Measurements from ENCODE around the gene RBBP7.
"Not testable (repeated sequence)": the region's sequence is repeated elsewhere in the genome, so short reads cannot be mapped to it uniquely, and the experiment has no call there.

Gene RBBP7

DNA sequence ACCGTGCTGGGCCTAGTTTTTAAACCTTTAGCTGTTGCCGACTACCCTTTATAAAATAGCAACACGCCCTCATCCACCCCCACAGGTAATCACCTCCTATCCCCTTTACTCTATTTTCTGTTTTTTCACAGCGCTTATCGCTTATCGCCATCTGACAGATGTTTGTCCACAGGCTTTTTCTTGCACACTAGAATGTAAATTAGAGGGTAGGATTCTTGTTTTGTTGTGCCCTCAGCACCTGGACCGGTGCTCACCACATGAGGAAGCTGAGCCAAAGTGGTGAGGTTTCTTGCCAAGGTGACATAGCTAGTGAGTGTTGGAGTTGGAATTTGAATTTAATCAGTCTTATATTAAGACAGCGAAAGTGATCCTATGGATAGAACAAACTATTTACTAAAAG, 2.9 kb upstream of the RBBP7 start:
- Mint-ChIP-seq H3K27me3 (no peaks in the 10 kb centered on the region), H3K4me3 (no peak overlapping the region), H3K9me3 (no peaks in the 10 kb centered on the region), H3K4me1 (peaks cover 18% of the 10 kb centered on the region), H3K27ac (no peak overlapping the region), H3K36me3 (peaks cover 4% of the 10 kb centered on the region)

DNA sequence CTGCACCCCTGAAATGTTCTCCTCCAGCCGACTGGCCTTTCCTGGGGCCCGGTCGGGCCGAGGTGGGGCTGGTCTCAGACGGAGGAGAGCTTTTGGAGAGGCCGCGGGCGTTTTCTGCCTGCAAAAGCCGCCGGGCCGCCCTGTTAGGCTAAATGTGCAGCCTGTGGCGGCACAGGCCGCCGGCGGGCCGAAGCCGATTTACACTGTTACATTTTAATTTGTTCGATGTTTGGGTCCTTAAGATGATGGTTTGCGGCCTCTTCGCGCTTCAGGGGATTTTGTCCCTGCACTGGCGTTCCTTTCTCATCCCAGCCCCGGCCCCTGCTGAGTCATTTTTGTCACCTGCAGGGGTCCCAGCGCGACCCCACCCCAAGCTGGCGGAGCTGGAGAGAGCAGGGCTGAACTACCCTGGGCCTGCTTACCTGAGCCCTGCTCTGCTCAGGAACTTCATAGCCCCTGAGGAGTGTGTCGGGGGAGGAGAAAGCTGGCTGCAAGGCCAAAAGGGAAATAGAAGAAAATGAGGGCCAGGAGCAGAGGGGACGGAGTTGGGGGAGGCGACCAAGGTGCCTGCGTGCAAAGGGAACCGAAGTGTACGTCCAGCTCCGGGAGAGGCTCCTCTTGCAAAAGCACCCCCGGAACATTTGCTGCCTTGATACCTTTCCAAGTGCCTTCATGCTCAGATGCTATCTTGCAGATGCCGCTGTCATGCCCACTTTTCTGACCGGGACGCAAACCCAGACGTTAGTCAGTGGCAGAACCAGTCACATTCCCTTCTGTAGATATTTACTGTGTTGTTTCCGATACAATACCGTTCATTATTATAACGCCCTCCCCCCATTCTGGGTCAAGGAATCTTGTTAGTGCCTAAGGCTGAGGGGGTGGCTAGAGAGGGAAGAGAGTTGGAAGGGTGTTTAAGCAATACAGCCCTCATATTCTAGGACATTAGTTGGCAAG, 977 bp upstream of the RBBP7 start:
- Mint-ChIP-seq H3K4me1 (peaks cover 30% of the 10 kb centered on the region), H3K4me3 (peak overlapping the region; percentile 77), H3K36me3 (peaks cover 5% of the 10 kb centered on the region), H3K9me3 (no peaks in the 10 kb centered on the region), H3K27me3 (no peaks in the 10 kb centered on the region), H3K27ac (peak overlapping the region; percentile 83)

DNA sequence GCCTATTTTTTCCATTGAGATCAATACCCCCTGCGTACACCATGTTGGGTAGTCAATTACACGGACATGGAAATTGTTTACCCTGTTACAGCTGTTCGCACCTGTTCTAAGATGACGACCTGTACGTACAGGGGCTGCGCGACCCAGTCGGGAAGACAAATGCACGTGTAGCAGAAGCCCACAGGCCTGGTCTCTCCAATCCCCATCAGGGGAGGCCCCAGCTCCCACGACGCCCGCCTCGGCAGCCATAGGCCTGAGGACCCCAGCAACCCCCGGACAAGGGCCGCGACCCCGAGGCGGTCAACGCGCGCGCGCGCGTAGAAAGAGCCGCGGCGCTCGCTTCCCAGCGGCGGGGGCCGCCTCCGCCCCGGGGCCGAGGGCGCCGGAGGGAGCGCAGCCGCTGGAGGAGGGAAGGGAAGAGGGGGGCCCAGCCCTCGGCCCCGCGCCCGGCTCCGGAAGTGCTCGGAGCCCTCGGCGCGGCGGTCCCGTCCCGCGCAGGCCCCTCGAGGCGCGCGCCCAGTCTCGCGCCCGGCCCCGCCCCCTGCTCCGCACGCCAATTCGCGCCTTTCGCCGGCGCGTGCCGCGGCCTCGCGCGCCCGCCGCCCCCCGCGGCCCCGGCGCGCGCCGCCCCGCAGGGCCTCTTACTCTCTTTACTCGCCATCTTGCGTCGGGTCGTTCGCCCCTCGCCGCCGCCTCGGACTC, 618 bp downstream of the RBBP7 start:
- peak overlapping the region; percentile 97 for H3K4me3 Mint-ChIP-seq
- peaks cover 36% of the 10 kb centered on the region for H3K4me1 Mint-ChIP-seq
- no peaks in the 10 kb centered on the region for H3K27me3 Mint-ChIP-seq
- no peaks in the 10 kb centered on the region for H3K9me3 Mint-ChIP-seq
- peak overlapping the region; percentile 99 for H3K27ac Mint-ChIP-seq
- peaks cover 5% of the 10 kb centered on the region for H3K36me3 Mint-ChIP-seq

DNA sequence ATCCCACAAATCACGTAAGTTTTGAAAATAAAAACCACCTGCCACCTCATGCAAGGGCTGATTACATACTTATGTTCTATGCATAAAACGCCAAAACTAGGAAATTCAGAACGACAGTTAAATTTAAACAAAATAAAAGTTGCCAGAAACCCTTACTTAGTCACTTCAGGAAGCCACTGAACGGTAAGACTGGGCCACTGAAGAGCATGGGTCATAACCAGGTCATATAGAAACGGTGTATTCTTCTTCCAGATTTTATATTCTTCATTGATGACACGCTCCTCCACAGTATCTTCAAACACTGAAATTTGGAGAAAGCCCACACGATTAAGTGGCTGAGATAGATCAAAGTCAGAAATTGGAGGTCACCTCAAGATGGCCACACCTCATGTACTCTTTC, 1.2 kb downstream of the RBBP7 start:
- H3K27me3 Mint-ChIP-seq: no peaks in the 10 kb centered on the region

DNA sequence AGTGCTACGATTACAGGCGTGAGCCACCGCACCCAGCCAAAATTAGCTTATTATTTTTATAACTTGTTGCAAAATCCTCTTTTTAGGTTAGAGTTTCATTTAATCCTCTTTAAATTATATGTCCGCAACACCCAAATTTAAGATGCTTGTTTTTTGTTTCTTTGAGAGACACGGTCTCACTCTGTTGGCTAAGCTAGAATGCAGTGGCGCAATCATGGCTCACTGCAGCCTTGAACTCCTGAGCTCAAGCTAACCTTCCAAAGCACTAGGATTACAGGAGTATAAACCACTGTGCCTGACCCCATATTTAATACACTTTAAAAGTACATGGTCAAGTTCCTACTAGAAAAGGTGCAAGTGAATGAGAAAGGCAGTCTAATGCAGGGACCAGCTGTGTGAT, 2.2 kb downstream of the RBBP7 start:
- H3K9me3 Mint-ChIP-seq: no peaks in the 10 kb centered on the region
- peaks cover 44% of the 10 kb centered on the region for H3K4me1 Mint-ChIP-seq
- peak overlapping the region; percentile 96 for H3K4me3 Mint-ChIP-seq
- H3K27me3 Mint-ChIP-seq: no peaks in the 10 kb centered on the region
- no peak overlapping the region for H3K27ac Mint-ChIP-seq
- H3K36me3 Mint-ChIP-seq: peaks cover 6% of the 10 kb centered on the region

More for the DNA sequence above, 1.2 kb downstream of the RBBP7 start:
- Mint-ChIP-seq H3K27ac (peak overlapping the region; percentile 94), H3K36me3 (peaks cover 5% of the 10 kb centered on the region), H3K9me3 (no peaks in the 10 kb centered on the region), H3K4me3 (peak overlapping the region; percentile 96), H3K4me1 (peaks cover 36% of the 10 kb centered on the region)

DNA sequence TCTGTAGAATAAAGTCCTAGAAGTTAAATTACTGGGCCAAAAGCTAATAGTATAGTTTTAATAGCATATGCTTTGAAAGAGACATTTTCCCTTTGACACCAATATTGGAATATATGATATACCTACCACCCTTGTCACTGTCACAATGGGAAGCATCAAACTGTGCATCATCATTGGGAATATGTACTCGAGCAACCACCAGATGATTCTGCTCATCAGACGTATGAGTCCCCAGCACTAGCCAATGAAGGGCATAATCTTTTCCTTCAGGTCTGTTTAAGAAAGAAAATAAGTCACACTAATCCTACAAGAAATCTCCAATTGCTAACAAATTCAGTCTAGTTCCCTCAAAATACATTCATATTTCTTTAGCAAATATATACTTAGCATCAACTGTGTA, 7.3 kb downstream of the RBBP7 start:
- Mint-ChIP-seq H3K36me3 (peaks cover 6% of the 10 kb centered on the region), H3K27ac (no peak overlapping the region), H3K27me3 (no peaks in the 10 kb centered on the region), H3K4me1 (peaks cover 42% of the 10 kb centered on the region), H3K4me3 (no peak overlapping the region), H3K9me3 (no peaks in the 10 kb centered on the region)

DNA sequence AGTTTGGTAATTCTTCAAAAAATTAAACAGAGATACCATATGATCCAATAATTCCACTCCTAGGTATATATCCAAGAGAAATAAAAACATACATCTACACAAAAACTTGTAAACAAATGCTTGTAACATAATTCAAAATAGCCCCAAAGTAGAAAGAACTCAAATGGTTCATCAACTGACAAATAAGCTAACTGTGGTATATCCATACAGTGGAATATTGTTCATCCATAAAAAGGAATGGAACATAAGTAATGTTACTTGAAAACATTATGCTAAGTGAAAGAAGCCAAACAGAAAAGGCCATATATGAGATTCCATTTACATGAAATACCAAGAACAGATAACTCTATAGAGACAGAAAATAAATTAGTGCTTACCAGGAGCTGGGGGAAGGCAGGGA, 13.4 kb downstream of the RBBP7 start:
- peaks cover 7% of the 10 kb centered on the region for H3K36me3 Mint-ChIP-seq
- H3K4me1 Mint-ChIP-seq: peaks cover 41% of the 10 kb centered on the region
- peak overlapping the region; percentile 87 for H3K27ac Mint-ChIP-seq
- no peaks in the 10 kb centered on the region for H3K27me3 Mint-ChIP-seq
- no peaks in the 10 kb centered on the region for H3K9me3 Mint-ChIP-seq
- no peak overlapping the region for H3K4me3 Mint-ChIP-seq

DNA sequence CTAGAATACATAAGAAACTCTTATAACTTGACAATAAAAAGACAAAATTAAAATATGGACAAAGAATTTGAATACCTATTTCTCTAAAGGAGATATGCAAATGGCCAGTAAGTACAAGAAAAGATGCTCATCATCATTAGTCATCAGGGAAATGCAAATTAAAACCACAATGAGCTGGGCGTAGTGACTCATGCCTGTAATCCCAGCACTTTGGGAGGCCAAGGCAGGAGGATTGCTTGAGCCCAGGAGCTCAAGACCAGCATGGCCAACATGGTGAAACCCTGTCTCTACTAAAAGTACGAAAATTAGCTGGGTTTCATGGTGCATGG, 14.1 kb downstream of the RBBP7 start:
- peaks cover 41% of the 10 kb centered on the region for H3K4me1 Mint-ChIP-seq
- H3K27me3 Mint-ChIP-seq, H3K9me3 Mint-ChIP-seq: not testable (repeated sequence)
- peak overlapping the region; percentile 30 for H3K4me3 Mint-ChIP-seq
- peaks cover 12% of the 10 kb centered on the region for H3K36me3 Mint-ChIP-seq
- H3K27ac Mint-ChIP-seq: peak overlapping the region; percentile 87

DNA sequence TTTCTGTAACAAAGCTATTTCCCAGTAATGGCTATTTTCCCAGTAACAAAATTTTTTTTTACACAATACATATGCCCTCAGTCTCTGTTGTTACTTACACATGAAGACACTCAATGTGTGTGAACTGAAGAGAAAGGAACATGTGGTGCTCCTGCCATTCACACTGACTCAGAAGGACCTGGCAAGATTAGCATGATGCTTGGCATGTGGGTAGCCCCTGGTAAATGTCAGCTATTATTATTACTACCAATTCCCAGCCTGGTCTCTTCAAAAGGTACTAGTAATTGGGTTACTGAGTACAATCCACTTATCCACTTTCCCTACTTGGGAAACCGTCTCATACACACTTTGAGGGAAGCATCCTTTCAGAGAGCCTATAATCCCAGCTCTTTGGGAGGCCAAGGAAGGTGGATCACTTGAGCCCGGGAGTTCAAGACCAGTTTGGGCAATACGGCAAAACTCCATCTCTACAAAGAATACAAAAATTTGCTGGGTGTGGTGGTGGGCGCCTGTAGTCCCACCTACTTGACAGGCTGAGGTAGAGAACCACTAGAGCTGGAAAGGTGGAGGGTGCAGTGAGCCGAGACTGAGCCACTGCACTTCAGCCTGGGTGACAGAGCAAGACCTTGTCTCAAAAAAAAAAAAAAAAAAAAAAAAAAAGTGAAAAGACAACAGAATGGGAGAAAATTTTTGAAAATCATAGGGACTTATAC, 14.6 kb downstream of the RBBP7 start:
- Mint-ChIP-seq H3K4me1 (peaks cover 41% of the 10 kb centered on the region), H3K9me3 (no peaks in the 10 kb centered on the region), H3K36me3 (peaks cover 12% of the 10 kb centered on the region), H3K27me3 (no peaks in the 10 kb centered on the region), H3K4me3 (no peak overlapping the region), H3K27ac (peak overlapping the region; percentile 65)

DNA sequence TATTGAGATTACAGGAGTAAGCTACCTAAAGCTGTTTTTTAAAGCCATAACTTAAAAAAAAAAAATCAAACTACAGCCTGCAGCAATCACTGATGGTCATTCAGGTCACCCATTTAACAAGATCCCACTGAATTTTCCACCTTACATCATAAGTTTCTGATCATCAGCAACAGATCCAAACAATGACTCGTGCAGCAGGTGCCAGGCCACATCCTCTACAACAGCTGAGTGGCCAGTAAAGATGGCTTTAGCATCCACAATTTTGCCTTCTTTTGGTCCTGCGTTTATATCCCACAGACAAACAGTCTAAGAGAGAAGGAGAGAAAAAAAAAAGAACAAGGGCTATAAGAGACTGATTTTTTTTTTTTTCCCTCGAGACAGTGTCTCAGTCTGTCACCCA, 16.6 kb downstream of the RBBP7 start:
- Mint-ChIP-seq H3K4me3 (no peak overlapping the region), H3K4me1 (peaks cover 26% of the 10 kb centered on the region), H3K9me3 (no peaks in the 10 kb centered on the region), H3K27me3 (no peaks in the 10 kb centered on the region), H3K36me3 (peaks cover 9% of the 10 kb centered on the region), H3K27ac (no peak overlapping the region)

DNA sequence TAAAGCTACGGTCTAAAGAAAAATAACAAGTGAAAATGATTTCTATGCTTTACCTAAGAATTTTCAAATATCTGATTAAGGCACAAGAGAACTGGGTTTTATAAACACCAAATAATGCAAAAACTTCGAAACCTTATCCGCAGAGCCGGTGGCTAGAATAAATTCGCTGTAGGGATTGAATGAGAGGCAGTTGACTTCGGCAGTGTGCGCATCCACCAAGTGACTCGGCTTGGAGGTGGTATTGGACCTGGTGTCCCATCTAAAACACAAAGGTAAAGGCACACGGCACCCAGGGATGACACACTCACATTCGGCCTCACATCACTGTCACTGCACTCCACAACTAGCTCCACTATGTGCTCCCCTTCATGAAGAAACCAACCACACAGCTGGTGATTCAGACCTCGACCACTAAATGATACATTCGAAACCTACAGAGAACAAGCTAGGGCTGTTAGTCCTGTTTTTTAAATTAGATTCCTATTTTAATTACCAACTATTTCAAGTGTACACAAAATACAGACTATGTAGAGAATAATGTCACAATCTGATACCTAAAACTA, 17.5 kb downstream of the RBBP7 start:
- H3K27me3 Mint-ChIP-seq: no peaks in the 10 kb centered on the region
- peaks cover 23% of the 10 kb centered on the region for H3K4me1 Mint-ChIP-seq
- peaks cover 14% of the 10 kb centered on the region for H3K36me3 Mint-ChIP-seq
- no peaks in the 10 kb centered on the region for H3K9me3 Mint-ChIP-seq
- H3K27ac Mint-ChIP-seq: no peak overlapping the region
- no peak overlapping the region for H3K4me3 Mint-ChIP-seq

DNA sequence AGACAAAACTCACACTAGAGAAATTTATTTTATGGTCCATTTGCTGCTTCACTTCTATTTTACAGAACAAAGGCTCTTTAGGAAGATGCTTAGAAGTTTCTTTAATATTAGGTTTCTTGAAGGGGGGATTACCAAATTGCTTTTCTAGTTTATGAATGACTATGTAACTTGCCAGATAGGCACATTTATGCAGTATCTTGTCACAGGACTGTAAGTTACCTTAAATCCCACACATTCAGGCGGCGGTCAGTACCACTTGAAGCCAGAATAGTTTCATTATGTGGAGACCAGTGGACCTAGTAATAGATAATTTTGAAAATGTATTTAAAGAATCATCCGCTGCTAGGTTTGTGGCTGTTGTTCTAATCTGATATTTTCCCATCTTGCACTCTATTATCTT, 18.3 kb downstream of the RBBP7 start:
- H3K36me3 Mint-ChIP-seq: peaks cover 14% of the 10 kb centered on the region
- peaks cover 16% of the 10 kb centered on the region for H3K4me1 Mint-ChIP-seq
- H3K4me3 Mint-ChIP-seq: no peak overlapping the region
- no peaks in the 10 kb centered on the region for H3K27me3 Mint-ChIP-seq
- peak overlapping the region; percentile 51 for H3K27ac Mint-ChIP-seq
- H3K9me3 Mint-ChIP-seq: no peaks in the 10 kb centered on the region

DNA sequence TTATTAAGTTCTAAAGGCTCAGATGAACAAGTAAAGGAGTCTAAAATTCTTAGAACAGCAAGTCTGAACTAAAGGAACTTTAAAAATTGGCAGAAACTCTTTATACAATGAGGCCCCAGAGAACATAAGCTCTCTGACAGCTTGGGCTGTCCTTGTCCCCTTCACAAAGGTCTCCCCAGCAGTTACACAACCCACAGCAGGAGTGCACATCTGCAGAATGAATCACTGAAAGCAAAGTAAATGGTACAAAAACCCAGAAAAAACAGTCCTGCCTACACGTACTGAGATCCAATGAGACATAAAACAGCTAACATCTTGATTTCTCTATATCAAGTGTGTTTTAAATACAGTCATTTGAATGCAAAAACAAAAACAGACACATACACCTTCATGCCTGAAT, 18.7 kb downstream of the RBBP7 start:
- H3K4me3 Mint-ChIP-seq: no peak overlapping the region
- H3K4me1 Mint-ChIP-seq: peaks cover 12% of the 10 kb centered on the region
- H3K36me3 Mint-ChIP-seq: peaks cover 13% of the 10 kb centered on the region
- no peaks in the 10 kb centered on the region for H3K9me3 Mint-ChIP-seq
- H3K27me3 Mint-ChIP-seq: no peaks in the 10 kb centered on the region
- H3K27ac Mint-ChIP-seq: peak overlapping the region; percentile 51

DNA sequence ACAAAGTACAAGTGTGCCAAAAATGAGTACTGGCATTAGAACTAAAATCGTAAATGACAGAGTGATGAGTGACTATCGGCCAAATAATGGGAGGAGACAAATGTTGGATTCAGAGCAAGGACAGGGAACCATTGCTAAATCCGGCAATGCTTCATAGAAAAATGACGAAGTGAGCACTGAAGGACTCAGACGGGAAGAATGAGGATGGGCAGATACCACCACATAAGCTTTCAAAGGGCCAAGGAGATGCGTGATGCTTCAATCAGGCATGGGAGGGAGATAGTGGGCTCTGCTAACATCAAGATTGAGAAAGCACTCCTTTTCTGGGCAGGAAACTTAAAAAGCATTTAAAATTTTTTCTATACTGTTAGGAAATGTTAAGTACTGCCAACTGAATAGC, 21.6 kb downstream of the RBBP7 start:
- Mint-ChIP-seq H3K27me3 (no peaks in the 10 kb centered on the region), H3K4me3 (no peak overlapping the region), H3K4me1 (peaks cover 3% of the 10 kb centered on the region)

DNA sequence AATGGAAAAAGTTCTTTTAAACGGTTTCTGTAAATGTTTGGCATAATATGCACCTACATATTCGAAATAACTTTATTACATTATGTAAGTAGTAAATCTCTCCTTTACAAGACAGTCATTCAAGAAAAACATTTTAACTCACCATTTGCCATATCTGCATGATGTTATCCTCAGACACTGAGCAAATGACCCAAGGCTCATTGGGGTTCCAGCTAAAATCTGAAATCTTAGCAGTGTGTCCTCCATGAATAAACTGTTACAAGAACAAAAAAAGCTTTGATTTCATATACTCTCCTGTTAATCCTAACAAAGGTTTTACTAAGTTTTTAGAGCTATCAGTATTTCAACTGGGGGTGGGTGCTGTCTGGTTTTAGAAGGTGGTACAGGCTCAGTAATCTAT, 24.5 kb downstream of the RBBP7 start:
- H3K27me3 Mint-ChIP-seq: no peaks in the 10 kb centered on the region
- H3K36me3 Mint-ChIP-seq: peaks cover 4% of the 10 kb centered on the region
- no peak overlapping the region for H3K27ac Mint-ChIP-seq
- no peaks in the 10 kb centered on the region for H3K4me1 Mint-ChIP-seq
- H3K4me3 Mint-ChIP-seq: no peak overlapping the region
- no peaks in the 10 kb centered on the region for H3K9me3 Mint-ChIP-seq

More for the DNA sequence above, 21.6 kb downstream of the RBBP7 start:
- H3K27ac Mint-ChIP-seq: no peak overlapping the region
- H3K36me3 Mint-ChIP-seq: peaks cover 10% of the 10 kb centered on the region
- H3K9me3 Mint-ChIP-seq: no peaks in the 10 kb centered on the region

Measured in activated naive CD4-positive, alpha-beta T cell treated with anti-CD3 and anti-CD28 coated beads, Interleukin-2, amount 50 U/mL, for 24 hours (primary cell).